Calu3 (cell line): ENCODE data around the gene P2RY14. TPM values are rescaled to one million over a fixed set of nuclear protein-coding genes. Genes with fewer than 3 reads are reported as not detected.

Experiments used
- BruUV-seq: library from RNA; stranded (reverse); fragments of 400-500 nt; replicated peaks from 2 replicates; lab custom pipeline; 2021; lab: Mats Ljungman, UMichigan
- CTCF ChIA-PET: fragments of 300-600 bp; sonication (Branson Sonifier 250); formaldehyde crosslinking; loops from one replicate; lab custom pipeline; 2022; ENCODE audit warnings: antibody characterized with exemption; lab: Charles Lee
- DNase-seq: peaks from one replicate; pipeline ENCODE4 v3.0.0; 2022
- H3K27ac Mint-ChIP-seq: one replicate; pipeline ENCODE4 v1.8.0; 2022; ENCODE audit warnings: mixed read lengths; ENCODE audit not compliant: unreplicated experiment
- H3K27me3 Mint-ChIP-seq: one replicate; pipeline ENCODE4 v1.8.0; 2022; ENCODE audit warnings: mixed read lengths; ENCODE audit not compliant: unreplicated experiment
- H3K36me3 Mint-ChIP-seq: one replicate; pipeline ENCODE4 v1.8.0; 2022; ENCODE audit warnings: mild to moderate bottlenecking, moderate library complexity, mixed read lengths; ENCODE audit not compliant: insufficient read depth, unreplicated experiment
- H3K4me1 Mint-ChIP-seq: one replicate; pipeline ENCODE4 v1.8.0; 2022; ENCODE audit warnings: mild to moderate bottlenecking, low read depth, mixed read lengths; ENCODE audit not compliant: unreplicated experiment
- H3K4me3 Mint-ChIP-seq: one replicate; pipeline ENCODE4 v1.8.0; 2022; ENCODE audit warnings: mild to moderate bottlenecking, low read depth, moderate library complexity, mixed read lengths; ENCODE audit not compliant: unreplicated experiment
- H3K9me3 Mint-ChIP-seq: one replicate; pipeline ENCODE4 v1.8.0; 2022; ENCODE audit warnings: low read depth, mixed read lengths; ENCODE audit not compliant: unreplicated experiment
- intact Hi-C: fragments of 100-400 bp; cut with micrococcal nuclease; formaldehyde crosslinking; loops from one replicate; pipeline ENCODE4 v1.10.0; 2022; ENCODE audit not compliant: unreplicated experiment
- total RNA-seq: library from RNA; stranded (reverse); gene quantifications from 2 replicates; pipeline ENCODE4 v1.2.3, GENCODE V29; 2022
- TF ChIP-seq, protein P1 (sequence below): fragments of 200-600 bp; IDR thresholded peaks from one replicate; pipeline ENCODE4 v1.8.0; 2022; ENCODE audit warnings: antibody characterized with exemption; ENCODE audit not compliant: unreplicated experiment

The P2RY14 gene
- total RNA-seq, 1 experiment from 2014 or later, result not detected

DNA sequence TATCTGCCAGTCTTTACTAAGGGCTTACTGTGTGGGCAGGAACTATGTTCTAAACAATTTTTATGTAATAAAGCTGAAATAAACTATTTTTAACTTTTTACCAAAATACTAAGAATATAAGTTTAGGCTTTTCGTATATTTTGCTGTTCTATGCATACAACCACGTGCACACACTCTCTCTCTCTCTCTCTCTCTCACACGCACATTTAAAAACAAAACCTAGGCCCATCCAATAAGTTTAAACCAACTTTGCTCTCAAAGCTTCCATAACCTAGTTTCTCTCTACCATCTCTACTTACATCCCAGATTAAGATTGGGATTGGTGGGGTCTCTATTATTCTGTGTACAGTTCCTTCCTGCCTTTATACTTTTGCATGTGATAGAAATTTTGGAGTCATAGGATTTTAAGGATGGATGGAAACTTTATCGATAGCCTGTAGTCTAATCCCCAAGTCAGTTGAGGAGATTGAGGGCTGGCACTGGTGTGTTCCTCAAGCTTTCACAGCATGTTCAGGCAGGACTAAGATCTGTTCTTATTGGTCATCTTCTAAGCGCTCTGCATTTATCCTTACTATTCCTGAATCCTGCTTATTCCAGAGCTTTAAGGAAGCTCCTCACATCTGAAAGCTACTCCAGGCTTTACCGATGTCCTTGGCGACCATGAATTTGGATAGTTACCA lies 77.2 kb downstream of the P2RY14 start:
- intact Hi-C loops, result no loop called here
- BruUV-seq, result no TSS peak
- CTCF ChIA-PET, result interaction anchor here (0.5 to 0.8 kb wide), 3 partner anchors 8 to 495 kb away, joined by 3 to 4 read pairs (median 3); no protein-coding TSS in a partner anchor

GRCh38 chr3:151200586-151200985 lies 77.8 kb downstream of the P2RY14 start:
- TF ChIP-seq, protein P1, sequence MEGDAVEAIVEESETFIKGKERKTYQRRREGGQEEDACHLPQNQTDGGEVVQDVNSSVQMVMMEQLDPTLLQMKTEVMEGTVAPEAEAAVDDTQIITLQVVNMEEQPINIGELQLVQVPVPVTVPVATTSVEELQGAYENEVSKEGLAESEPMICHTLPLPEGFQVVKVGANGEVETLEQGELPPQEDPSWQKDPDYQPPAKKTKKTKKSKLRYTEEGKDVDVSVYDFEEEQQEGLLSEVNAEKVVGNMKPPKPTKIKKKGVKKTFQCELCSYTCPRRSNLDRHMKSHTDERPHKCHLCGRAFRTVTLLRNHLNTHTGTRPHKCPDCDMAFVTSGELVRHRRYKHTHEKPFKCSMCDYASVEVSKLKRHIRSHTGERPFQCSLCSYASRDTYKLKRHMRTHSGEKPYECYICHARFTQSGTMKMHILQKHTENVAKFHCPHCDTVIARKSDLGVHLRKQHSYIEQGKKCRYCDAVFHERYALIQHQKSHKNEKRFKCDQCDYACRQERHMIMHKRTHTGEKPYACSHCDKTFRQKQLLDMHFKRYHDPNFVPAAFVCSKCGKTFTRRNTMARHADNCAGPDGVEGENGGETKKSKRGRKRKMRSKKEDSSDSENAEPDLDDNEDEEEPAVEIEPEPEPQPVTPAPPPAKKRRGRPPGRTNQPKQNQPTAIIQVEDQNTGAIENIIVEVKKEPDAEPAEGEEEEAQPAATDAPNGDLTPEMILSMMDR, result no peak
- H3K27me3 Mint-ChIP-seq, result no peaks in the 10 kb centered on the region
- BruUV-seq, result no TSS peak
- no peaks in the 10 kb centered on the region for H3K9me3 Mint-ChIP-seq
- intact Hi-C loops, result no loop called here
- no peak for DNase-seq
- H3K4me1 Mint-ChIP-seq, result no peaks in the 10 kb centered on the region
- no peak overlapping the region for H3K4me3 Mint-ChIP-seq
- no peak overlapping the region for H3K27ac Mint-ChIP-seq
- CTCF ChIA-PET, result interaction anchor here (0.5 to 0.8 kb wide), 4 partner anchors 8 to 495 kb away, joined by 3 to 4 read pairs (median 4); no protein-coding TSS in a partner anchor
- no peaks in the 10 kb centered on the region for H3K36me3 Mint-ChIP-seq

More for the DNA sequence above, 77.2 kb downstream of the P2RY14 start:
- H3K36me3 Mint-ChIP-seq, result no peaks in the 10 kb centered on the region
- no peak for DNase-seq
- TF ChIP-seq, protein P1, result no peak
- H3K4me1 Mint-ChIP-seq, result no peaks in the 10 kb centered on the region
- no peak overlapping the region for H3K27ac Mint-ChIP-seq
- H3K4me3 Mint-ChIP-seq, result no peak overlapping the region
- H3K27me3 Mint-ChIP-seq, result no peaks in the 10 kb centered on the region
- H3K9me3 Mint-ChIP-seq, result no peaks in the 10 kb centered on the region

DNA sequence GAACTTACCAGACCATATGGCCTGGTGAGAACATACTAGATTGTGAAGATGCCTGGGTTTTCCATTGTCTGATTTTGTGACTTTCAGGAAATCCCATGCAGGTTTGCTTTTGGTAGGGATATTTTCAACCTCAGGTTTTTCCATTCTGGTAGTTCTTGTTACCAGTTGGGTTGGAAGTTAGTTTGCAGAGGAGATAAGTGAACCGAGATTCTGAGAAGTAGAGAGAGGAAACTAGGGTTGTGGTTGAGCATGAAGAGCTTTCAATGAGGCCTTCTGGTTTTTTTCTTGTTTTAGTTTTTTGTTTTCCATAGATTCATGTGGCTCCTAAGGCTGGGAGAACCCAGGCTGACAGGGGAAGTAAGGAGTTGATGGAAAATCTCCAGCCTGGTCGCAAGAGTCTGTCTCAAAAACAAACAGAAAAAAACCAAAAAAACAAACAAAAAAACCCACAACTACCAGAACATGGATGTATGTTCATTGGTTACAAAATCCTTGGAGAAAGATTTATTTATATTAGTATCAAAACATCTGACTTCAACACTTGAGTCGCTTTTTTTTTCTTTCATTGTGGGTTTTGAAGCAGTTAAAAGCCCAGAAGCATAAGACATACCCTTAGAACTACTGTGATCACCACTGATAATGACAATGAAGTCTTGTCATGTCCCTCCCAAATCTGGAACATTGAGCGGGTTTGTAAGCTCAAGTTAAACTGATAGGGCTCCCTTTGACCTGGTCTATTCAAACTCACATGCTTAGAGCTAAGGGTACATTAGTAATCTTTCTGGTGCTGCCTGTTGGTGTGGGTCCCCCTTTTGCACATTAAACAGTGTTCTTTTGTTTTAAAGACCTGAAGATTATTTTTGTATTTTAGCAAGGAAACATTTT lies 78.5 kb downstream of the P2RY14 start:
- Mint-ChIP-seq H3K9me3 (no peaks in the 10 kb centered on the region), H3K27ac (no peak overlapping the region), H3K4me3 (no peak overlapping the region), H3K27me3 (no peaks in the 10 kb centered on the region), H3K36me3 (no peaks in the 10 kb centered on the region), H3K4me1 (no peaks in the 10 kb centered on the region)
- TF ChIP-seq, protein P1, result no peak
- BruUV-seq, result no TSS peak
- no peak for DNase-seq
- intact Hi-C loops, result no loop called here
- CTCF ChIA-PET, result interaction anchor here (0.7 kb wide), 2 partner anchors 13 to 24 kb away, joined by 3 to 4 read pairs; no protein-coding TSS in a partner anchor

DNA sequence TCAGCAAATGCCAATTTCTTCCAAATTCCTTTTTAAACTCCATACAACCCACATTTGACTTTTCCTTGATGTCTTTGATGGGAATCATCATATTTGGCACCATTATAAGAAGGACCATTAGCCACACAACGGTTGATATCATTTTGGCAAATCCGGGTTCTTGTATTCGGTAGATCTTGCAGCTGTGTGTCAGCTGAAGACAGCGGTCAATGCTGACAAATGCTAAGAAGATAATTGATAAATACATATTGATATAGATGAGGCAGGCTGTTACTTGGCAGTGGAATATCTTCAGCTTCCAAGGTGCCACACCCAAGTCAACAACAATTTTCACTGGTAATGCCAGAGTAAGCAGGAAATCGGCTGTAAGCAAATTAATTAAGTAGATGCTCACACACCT lies 79.5 kb downstream of the P2RY14 start:
- BruUV-seq, result no TSS peak
- CTCF ChIA-PET, result no interaction called here
- Mint-ChIP-seq H3K4me3 (no peak overlapping the region), H3K27ac (no peak overlapping the region), H3K27me3 (no peaks in the 10 kb centered on the region), H3K4me1 (no peaks in the 10 kb centered on the region), H3K36me3 (no peaks in the 10 kb centered on the region), H3K9me3 (no peaks in the 10 kb centered on the region)
- intact Hi-C loops, result no loop called here
- DNase-seq, result no peak
- TF ChIP-seq, protein P1, result no peak
